ENCODE data around the gene POLN. TPM values are rescaled to one million over a fixed set of nuclear protein-coding genes. Genes with fewer than 3 reads are reported as not detected.

Gene POLN
- total RNA-seq, 1 experiment from 2014 or later, result 3.5 TPM

DNA sequence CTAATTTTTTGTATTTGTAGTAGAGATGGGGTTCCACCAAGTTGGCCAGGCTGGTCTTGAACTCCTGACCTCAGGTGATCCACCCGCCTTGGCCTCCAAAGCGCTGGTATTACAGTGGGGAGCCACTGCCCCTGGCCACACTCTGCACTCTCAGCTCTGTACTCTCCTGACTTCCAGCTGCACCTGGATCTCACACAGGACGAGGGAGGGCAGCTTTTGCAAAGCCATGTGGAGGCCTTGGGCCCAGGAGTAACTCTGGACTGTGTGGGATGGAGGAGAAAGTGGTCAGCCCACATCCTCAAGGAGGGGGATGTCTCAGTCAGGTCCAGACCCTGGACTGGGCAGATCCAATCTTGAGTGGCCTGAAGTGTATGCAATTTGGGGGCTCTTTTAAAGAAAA is 159.8 kb downstream of the POLN start (continued):
- TF ChIP-seq, protein P1, sequence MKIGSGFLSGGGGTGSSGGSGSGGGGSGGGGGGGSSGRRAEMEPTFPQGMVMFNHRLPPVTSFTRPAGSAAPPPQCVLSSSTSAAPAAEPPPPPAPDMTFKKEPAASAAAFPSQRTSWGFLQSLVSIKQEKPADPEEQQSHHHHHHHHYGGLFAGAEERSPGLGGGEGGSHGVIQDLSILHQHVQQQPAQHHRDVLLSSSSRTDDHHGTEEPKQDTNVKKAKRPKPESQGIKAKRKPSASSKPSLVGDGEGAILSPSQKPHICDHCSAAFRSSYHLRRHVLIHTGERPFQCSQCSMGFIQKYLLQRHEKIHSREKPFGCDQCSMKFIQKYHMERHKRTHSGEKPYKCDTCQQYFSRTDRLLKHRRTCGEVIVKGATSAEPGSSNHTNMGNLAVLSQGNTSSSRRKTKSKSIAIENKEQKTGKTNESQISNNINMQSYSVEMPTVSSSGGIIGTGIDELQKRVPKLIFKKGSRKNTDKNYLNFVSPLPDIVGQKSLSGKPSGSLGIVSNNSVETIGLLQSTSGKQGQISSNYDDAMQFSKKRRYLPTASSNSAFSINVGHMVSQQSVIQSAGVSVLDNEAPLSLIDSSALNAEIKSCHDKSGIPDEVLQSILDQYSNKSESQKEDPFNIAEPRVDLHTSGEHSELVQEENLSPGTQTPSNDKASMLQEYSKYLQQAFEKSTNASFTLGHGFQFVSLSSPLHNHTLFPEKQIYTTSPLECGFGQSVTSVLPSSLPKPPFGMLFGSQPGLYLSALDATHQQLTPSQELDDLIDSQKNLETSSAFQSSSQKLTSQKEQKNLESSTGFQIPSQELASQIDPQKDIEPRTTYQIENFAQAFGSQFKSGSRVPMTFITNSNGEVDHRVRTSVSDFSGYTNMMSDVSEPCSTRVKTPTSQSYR (CRISPR knock-in tag; IDR thresholded peaks at IDR 0.05), result no peak
- TF ChIP-seq TCF7 (CRISPR knock-in tag; IDR thresholded peaks at IDR 0.05; ENCODE audit: low read depth) (no peak), ZNF317 (CRISPR knock-in tag; IDR thresholded peaks at IDR 0.05; ENCODE audit: borderline replicate concordance, low read depth) (no peak), RORB (CRISPR knock-in tag; IDR thresholded peaks at IDR 0.05) (no peak), GTF2I (CRISPR knock-in tag; conservative IDR thresholded peaks at IDR 0.05) (no peak)
- TF ChIP-seq, protein P2, sequence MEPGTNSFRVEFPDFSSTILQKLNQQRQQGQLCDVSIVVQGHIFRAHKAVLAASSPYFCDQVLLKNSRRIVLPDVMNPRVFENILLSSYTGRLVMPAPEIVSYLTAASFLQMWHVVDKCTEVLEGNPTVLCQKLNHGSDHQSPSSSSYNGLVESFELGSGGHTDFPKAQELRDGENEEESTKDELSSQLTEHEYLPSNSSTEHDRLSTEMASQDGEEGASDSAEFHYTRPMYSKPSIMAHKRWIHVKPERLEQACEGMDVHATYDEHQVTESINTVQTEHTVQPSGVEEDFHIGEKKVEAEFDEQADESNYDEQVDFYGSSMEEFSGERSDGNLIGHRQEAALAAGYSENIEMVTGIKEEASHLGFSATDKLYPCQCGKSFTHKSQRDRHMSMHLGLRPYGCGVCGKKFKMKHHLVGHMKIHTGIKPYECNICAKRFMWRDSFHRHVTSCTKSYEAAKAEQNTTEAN (CRISPR knock-in tag; IDR thresholded peaks at IDR 0.05), result no peak

- H3K9me3 Mint-ChIP-seq, result no peaks in the 10 kb centered on the region
- no peaks in the 10 kb centered on the region for H3K36me3 Mint-ChIP-seq
- TF ChIP-seq FOXP4 (CRISPR knock-in tag; IDR thresholded peaks at IDR 0.05) (no peak), JAZF1 (CRISPR knock-in tag; IDR thresholded peaks at IDR 0.05) (no peak), NR2C2 (CRISPR knock-in tag; IDR thresholded peaks at IDR 0.05) (no peak), RELA (CRISPR knock-in tag; IDR thresholded peaks at IDR 0.05; ENCODE audit: borderline replicate concordance) (no peak), ZNF416 (CRISPR knock-in tag; IDR thresholded peaks at IDR 0.05) (no peak)
- TF ChIP-seq, protein P2 (CRISPR knock-in tag; IDR thresholded peaks at IDR 0.05), result no peak
- H3K4me1 Mint-ChIP-seq, result no peaks in the 10 kb centered on the region
- CTCF ChIA-PET, result no interaction called here
- POLR2A ChIA-PET, result no interaction called here
- H3K27ac Mint-ChIP-seq, result 0 out of 2 replicates have a peak overlapping the region, but pooled peaks have one; percentile 63
- DNase-seq (ENCODE audit: low spot score) (no peak), ATAC-seq (no peak)
- H3K4me3 Mint-ChIP-seq, result no peak overlapping the region
- H3K27me3 Mint-ChIP-seq (ENCODE audit: low read depth), result no peaks in the 10 kb centered on the region; the same call in none of the 2 replicates
These were observed 160.4 kb downstream of the POLN start for GRCh38 chr4:2081540-2081939.

GRCh38 chr4:2080429-2081300 is 161.3 kb downstream of the POLN start:
- ATAC-seq (no peak), DNase-seq (ENCODE audit: low spot score) (no peak)
- Mint-ChIP-seq H3K27me3 (ENCODE audit: low read depth) (no peaks in the 10 kb centered on the region; the same call in none of the 2 replicates), H3K36me3 (no peaks in the 10 kb centered on the region), H3K9me3 (no peaks in the 10 kb centered on the region), H3K4me1 (no peaks in the 10 kb centered on the region), H3K4me3 (no peak overlapping the region), H3K27ac (no peak overlapping the region)
- POLR2A ChIA-PET, result no interaction called here
- TF ChIP-seq ZNF396 (CRISPR knock-in tag; IDR thresholded peaks at IDR 0.05; ENCODE audit: borderline replicate concordance), result no peak
- TF ChIP-seq E2F5 (CRISPR knock-in tag; IDR thresholded peaks at IDR 0.05), result no peak
- TF ChIP-seq CREB1 (CRISPR knock-in tag; IDR thresholded peaks at IDR 0.05), result no peak
- TF ChIP-seq KAT7 (CRISPR knock-in tag; IDR thresholded peaks at IDR 0.05; ENCODE audit: borderline replicate concordance), result no peak
- TF ChIP-seq ETV6 (CRISPR knock-in tag; IDR thresholded peaks at IDR 0.05), result no peak
- no peak for TF ChIP-seq FOXP4 (CRISPR knock-in tag; IDR thresholded peaks at IDR 0.05)
- TF ChIP-seq ZNF263 (CRISPR knock-in tag; IDR thresholded peaks at IDR 0.05; ENCODE audit: low read depth), result no peak
- TF ChIP-seq, protein P3, sequence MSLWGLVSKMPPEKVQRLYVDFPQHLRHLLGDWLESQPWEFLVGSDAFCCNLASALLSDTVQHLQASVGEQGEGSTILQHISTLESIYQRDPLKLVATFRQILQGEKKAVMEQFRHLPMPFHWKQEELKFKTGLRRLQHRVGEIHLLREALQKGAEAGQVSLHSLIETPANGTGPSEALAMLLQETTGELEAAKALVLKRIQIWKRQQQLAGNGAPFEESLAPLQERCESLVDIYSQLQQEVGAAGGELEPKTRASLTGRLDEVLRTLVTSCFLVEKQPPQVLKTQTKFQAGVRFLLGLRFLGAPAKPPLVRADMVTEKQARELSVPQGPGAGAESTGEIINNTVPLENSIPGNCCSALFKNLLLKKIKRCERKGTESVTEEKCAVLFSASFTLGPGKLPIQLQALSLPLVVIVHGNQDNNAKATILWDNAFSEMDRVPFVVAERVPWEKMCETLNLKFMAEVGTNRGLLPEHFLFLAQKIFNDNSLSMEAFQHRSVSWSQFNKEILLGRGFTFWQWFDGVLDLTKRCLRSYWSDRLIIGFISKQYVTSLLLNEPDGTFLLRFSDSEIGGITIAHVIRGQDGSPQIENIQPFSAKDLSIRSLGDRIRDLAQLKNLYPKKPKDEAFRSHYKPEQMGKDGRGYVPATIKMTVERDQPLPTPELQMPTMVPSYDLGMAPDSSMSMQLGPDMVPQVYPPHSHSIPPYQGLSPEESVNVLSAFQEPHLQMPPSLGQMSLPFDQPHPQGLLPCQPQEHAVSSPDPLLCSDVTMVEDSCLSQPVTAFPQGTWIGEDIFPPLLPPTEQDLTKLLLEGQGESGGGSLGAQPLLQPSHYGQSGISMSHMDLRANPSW (CRISPR knock-in tag; conservative IDR thresholded peaks at IDR 0.05; ENCODE audit: low read depth), result no peak
- CTCF ChIA-PET, result no interaction called here

All from WTC11 (cell line).